Ovary (tissue), 3 donors: ENCODE data around the gene GNG7.

ENCODE experiments used
- CTCF ChIP-seq, 3 donors: fragments of 450-650 bp in 2 of 3; fragments of 200-600 bp in 1 of 3; IDR thresholded peaks; one replicate each; pipeline versions ENCODE4 v1.5.1 to v1.8.0; 2016 to 2022; ENCODE audit warnings: antibody characterized with exemption in 3 of 3, mild to moderate bottlenecking in 1 of 3
- EP300 ChIP-seq: sonication (generic); formaldehyde crosslinking; IDR thresholded peaks from one replicate; pipeline ENCODE4 v1.6.1; 2017; ENCODE audit warnings: antibody characterized with exemption
- POLR2A ChIP-seq: fragments of 450-650 bp; IDR thresholded peaks from one replicate; pipeline ENCODE4 v1.6.1; 2017; ENCODE audit warnings: antibody characterized with exemption, mild to moderate bottlenecking, moderate library complexity
- donor health status: DM: no; HTN: no; CAD: no.

GRCh38 chr19:2639999-2640398 is 62.5 kb downstream of the GNG7 start:
- no peak for TF ChIP-seq CTCF (IDR thresholded peaks at IDR 0.05)
- no peak for TF ChIP-seq POLR2A
- TF ChIP-seq EP300, result no peak
